Measurements from ENCODE around the gene SLC26A9. TPM values are rescaled to one million over a fixed set of nuclear protein-coding genes. Genes with fewer than 3 reads are reported as not detected.

The SLC26A9 gene
- total and polyA plus RNA-seq, 9 of the 15 experiments (the other 6 are each of a cell fraction or from before 2014, with no cell fraction given), result 0.03 TPM; not detected in 8

- Histone ChIP-seq H3K27ac (ENCODE audit: extremely low read depth, low read depth, low read length) (no peak overlapping the region), H3K4me2 (ENCODE audit: insufficient read depth, low read length) (no peak overlapping the region), H3K79me2 (ENCODE audit: control insufficient read depth, insufficient read depth, low read length) (no peaks in the 10 kb centered on the region), H3K4me3 (no peak overlapping the region), H3K9me3 (replicated peaks; ENCODE audit: control insufficient read depth, insufficient read depth, low read depth, low read length) (no peaks in the 10 kb centered on the region), H3K9ac (ENCODE audit: insufficient read depth in 1 of 2, low read depth in 2 of 2, low read length in 2 of 2) (no peak overlapping the region), H2AFZ (ENCODE audit: low read depth, low read length) (no peak overlapping the region), H3K27me3 (ENCODE audit: control insufficient read depth in 2 of 2, insufficient read depth in 2 of 2, low read length in 2 of 2) (peaks cover 30 to 75% of the 10 kb centered on the region in 2 experiments), H3K4me1 (replicated peaks in 1 of 2; ENCODE audit: control insufficient read depth in 2 of 2, insufficient read depth in 2 of 2, low read length in 2 of 2) (no peaks in the 10 kb centered on the region), H3K36me3 (ENCODE audit: control insufficient read depth, insufficient read depth, low read length) (no peaks in the 10 kb centered on the region), H4K20me1 (replicated peaks; ENCODE audit: control insufficient read depth, insufficient read depth, low read length) (peaks cover 12% of the 10 kb centered on the region; the same call in 1 of the 2 replicates), H3K9me1 (ENCODE audit: control insufficient read depth, insufficient read depth, low read length) (no peaks in the 10 kb centered on the region)
- ATAC-seq (peak; percentile 95), DNase-seq (ENCODE audit: extremely low read depth in 1 of 4, low spot score in 3 of 4) (peak; percentile 80 to 87 (median 84)), FAIRE-seq (peak; percentile 98)
- 0% methylated on average over 8 of the region's 8 CpGs for WGBS (ENCODE audit: insufficient coverage, low coverage, missing lambda C conversion rate)
- BruUV-seq (replicated peaks), result no TSS peak
- intact Hi-C loops (cut with micrococcal nuclease) (loop anchor here (1.0 kb wide), 2 partner anchors 58 to 187 kb away; no protein-coding TSS in a partner anchor), in situ Hi-C loops (cut with MboI) (no loop called here)
- CTCF ChIA-PET (ENCODE audit: low intra/inter-chr PET ratio), result interaction anchor here (0.6 to 7.8 kb wide), 5 partner anchors 59 to 260 kb away, joined by 3 to 114 read pairs (median 6); no protein-coding TSS in a partner anchor
- POLR2A ChIA-PET, result interaction anchor here (0.6 to 1.1 kb wide), 7 partner anchors 11 to 613 kb away, joined by 3 to 6 read pairs (median 3); no protein-coding TSS in a partner anchor
- TF ChIP-seq CUX1 (CRISPR knock-in tag; IDR thresholded peaks at IDR 0.05) (no peak), PHF20 (IDR thresholded peaks at IDR 0.05; ENCODE audit: partially characterized antibody) (no peak), CCAR2 (IDR thresholded peaks at IDR 0.05; ENCODE audit: low read depth, low read length) (no peak), GMEB1 (CRISPR knock-in tag; IDR thresholded peaks at IDR 0.05) (no peak), SMC3 (conservative IDR thresholded peaks at IDR 0.05; ENCODE audit: insufficient read depth, low read depth, low read length) (peak; percentile 98), TCF3 (CRISPR knock-in tag; IDR thresholded peaks at IDR 0.05) (no peak), XRCC5 (IDR thresholded peaks at IDR 0.05; ENCODE audit: low read depth, low read length) (peak; percentile 67; the same call in 1 of the 2 replicates), BCOR (IDR thresholded peaks at IDR 0.05) (no peak), ZNF609 (CRISPR knock-in tag; IDR thresholded peaks at IDR 0.05; ENCODE audit: borderline replicate concordance) (no peak)
Observed at GRCh38 chr1:205918955-205919746, 24.1 kb downstream of the SLC26A9 start.
